HuH-7.5 (cell line): ENCODE measurements around the gene MEGF11.

ENCODE experiments used
- DNase-seq: peaks from one replicate; pipeline ENCODE4 v3.0.0; 2011; ENCODE audit warnings: low spot score

MEGF11 gene

DNA sequence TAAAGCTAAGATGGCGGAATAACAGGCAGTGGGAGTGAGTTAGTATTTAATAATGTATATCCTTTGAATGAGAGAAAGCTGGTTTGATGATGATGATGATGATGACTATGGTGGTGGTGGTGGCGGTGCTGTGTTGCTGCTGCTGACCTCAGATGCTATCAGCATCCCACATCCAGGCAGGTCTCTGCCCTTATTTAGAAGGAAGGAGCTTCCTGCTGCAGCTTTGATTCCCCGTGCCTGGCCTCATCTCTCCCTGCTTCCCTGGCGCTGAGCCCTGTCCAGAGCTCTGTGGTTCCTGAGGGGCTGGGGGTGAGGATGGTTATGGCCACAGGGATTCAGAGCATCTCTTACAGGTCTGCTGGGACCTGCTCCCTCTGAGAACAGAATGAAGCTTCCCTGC lies 311.1 kb downstream of the MEGF11 start:
- DNase-seq = no peak

DNA sequence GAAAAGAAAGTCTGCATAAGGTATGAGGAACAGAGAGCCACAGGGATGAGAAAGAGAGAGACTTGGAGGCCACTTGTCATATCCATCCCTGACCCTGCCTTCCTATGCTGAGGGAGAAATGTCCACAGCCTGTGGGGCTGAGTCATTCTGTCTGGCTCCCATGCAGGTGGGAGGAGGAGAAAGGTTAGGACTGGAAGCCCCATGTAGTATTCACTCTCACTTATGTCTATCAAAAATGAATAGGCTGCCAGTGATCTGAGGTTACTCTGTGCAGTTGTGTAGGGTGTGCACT lies 313.0 kb downstream of the MEGF11 start:
- no peak for DNase-seq

DNA sequence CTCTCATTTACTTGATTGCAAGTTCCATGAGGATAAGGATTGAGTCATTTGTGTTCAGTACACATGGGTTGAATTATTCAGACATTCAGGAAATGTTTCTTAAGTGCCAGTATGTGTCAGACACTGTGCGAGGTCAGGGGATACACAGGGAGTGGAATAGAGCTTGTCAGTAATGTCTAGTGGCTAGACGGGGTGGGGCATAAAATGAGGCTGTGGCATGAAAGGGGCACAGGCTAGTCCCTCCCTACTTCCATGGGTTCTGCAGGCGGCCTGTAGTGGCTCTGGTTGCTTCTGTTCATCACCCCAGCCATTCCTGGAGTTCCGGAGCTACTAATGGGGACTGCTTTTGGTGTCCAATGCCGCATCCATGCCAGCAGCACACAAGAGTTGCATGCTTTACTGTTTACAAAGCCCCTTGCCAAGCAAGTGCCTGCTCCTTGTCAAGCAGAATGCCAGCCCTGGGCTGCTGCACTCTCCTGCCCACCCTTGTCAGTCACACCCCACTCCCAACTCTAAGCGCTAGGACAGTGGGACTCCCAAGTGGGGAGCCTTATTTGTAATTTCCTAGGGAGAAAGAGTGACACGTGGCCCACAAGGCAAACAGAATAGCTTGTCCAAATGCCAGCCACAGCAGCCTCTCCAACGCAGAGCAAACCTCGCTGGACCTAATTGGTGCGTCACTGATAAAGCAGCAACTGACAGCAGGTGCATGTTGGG lies 313.5 kb downstream of the MEGF11 start:
- no peak for DNase-seq

GRCh38 chr15:65938604-65939003 lies 314.9 kb downstream of the MEGF11 start:
- no peak for DNase-seq

- no peak for DNase-seq
Measured at GRCh38 chr15:65937476-65937875, 316.1 kb downstream of the MEGF11 start.

DNA sequence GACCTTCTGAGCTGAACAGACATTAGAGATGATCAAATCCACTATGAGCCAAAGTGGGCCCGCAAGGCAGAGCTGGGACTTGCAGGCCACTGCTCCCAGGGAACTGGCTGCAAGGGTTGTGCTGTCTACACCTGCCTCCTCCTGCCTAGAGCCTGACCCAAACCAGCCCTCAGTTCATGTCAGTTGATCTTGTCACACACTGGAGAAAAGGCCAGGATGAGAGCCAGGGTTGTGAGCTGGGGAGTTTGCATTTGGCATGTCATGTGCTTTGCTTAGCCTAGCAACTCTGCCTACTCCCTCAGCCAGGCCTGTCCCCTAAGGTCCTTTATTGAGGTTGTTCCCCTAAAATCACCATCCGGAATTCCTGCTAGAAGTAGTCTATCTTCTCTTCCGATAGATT lies 316.5 kb downstream of the MEGF11 start:
- no peak for DNase-seq

DNA sequence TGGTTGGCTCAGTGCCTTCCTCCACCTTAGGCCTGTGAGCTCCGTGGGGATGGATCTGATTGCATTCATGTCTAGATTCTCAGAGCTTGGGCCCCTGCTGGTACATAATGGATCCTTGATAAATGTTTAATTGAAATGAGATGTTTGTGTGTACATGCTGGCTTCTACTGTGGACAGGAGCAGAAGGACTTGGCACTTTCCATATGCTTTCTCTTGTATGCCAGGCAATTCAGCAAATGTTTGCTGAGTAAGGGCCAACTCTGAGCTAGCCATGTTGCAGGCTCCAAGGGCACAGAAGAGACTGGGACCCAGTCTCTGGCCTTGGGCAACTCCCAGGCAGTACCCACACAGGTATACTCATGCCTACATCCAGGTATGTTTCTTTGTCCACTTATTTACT lies 317.3 kb downstream of the MEGF11 start:
- no peak for DNase-seq

- no peak for DNase-seq
Measured at GRCh38 chr15:65935391-65935790, 318.2 kb downstream of the MEGF11 start.

GRCh38 chr15:65931221-65931620 lies 322.3 kb downstream of the MEGF11 start:
- no peak for DNase-seq

GRCh38 chr15:65930134-65930533 lies 323.4 kb downstream of the MEGF11 start:
- no peak for DNase-seq

- DNase-seq = no peak
Measured at GRCh38 chr15:65929573-65929972, 324.0 kb downstream of the MEGF11 start.

- no peak for DNase-seq
Measured at GRCh38 chr15:65927545-65927944, 326.0 kb downstream of the MEGF11 start.

DNA sequence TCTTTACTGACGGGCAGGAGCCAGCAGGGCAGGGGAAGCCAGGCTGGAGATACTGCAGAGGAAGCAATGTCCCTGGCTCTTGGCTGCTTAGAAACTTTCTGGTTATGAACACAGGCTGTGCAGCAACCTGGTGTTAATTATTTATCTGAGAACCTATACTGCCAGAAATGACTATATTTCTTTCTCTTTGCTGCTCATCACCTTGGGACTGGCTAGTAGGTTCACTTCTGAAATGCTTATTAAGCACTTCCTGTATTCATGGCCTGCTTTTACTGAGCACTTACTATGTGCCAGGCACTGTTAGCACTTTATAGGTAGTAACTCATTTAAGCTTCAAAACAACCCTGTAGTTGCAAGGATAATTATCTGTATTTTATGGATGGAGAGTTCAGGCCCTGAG lies 326.7 kb downstream of the MEGF11 start:
- DNase-seq = no peak

DNA sequence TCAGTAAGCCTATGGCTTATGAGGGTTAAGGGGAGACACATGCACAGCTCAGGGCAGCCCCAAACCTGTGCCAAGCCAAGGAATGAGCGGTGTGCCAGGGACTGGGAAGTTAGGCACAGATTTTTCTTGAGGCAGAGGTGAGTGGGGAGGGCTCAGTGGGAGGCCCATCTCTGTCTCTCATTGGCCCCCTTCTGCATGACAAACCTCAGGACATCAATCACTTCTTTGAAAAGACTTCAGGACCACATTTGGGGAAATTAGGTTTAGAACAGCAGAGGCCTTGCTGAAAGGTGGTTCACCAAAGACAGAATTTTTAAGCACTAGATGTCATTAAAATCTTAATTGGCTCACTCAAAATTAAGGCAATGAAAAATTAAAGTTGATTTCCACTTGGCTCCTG lies 327.1 kb downstream of the MEGF11 start:
- no peak for DNase-seq

GRCh38 chr15:65925338-65925737 lies 328.2 kb downstream of the MEGF11 start:
- no peak for DNase-seq

GRCh38 chr15:65924004-65924403 lies 329.5 kb downstream of the MEGF11 start:
- no peak for DNase-seq

DNA sequence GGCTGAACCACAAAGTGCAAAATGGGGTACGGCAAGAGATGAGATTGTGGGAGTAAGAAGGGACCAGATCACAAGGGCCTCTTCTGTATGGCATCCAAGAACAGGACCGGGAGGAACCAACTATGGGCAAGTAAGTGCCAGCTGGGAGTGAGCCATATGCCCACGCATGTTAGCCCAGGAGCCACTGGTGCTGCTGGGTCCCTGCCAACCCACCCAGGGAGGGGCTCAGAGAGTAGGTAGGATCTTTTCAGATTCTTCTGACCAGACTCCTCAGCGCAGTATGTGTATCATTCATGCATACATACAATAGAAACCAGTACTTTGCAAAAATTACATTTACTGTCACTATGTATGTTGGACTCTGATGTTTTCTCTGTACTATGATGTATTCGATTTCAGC lies 330.3 kb downstream of the MEGF11 start:
- DNase-seq = no peak

GRCh38 chr15:65922621-65923020 lies 330.9 kb downstream of the MEGF11 start:
- no peak for DNase-seq

GRCh38 chr15:65921780-65922179 lies 331.8 kb downstream of the MEGF11 start:
- DNase-seq = no peak

GRCh38 chr15:65920825-65921309 lies 332.7 kb downstream of the MEGF11 start:
- DNase-seq = no peak

DNA sequence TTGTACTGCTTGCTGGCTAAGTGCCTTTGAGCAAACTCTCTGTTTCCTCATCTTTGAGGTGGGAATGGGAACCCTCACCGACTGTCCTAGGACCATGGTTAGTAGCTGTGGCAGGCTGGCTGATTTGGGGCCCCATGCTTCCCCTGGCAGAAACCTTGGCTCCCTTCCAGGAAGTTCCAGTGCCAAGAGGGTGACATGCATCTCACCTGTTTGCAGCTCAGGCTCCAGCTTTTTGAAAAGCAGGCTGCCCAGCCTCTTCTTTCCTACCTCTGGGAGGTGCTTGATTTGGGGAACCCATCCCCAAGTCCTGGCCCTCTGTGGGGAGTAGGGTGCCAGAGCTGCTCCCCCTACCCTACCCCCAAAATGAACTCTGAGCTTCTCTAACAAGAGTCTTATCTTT lies 333.4 kb downstream of the MEGF11 start:
- no peak for DNase-seq

- DNase-seq = no peak
Measured at GRCh38 chr15:65919353-65919752, 334.2 kb downstream of the MEGF11 start.

GRCh38 chr15:65918945-65919344 lies 334.6 kb downstream of the MEGF11 start:
- DNase-seq = no peak

GRCh38 chr15:65918357-65918920 lies 335.1 kb downstream of the MEGF11 start:
- no peak for DNase-seq
